ENCODE data around the gene CRLF2.
"Not testable (repeated sequence)": the region's sequence is repeated elsewhere in the genome, so short reads cannot be mapped to it uniquely, and the experiment has no call there.

CRLF2 gene

GRCh38 chrX:1210844-1211243 lies 1.6 kb downstream of the CRLF2 start:
- Histone ChIP-seq H3K36me3 (ENCODE audit: control insufficient read depth, insufficient read depth, low read length, severe bottlenecking) (no peaks in the 10 kb centered on the region), H3K9ac (ENCODE audit: low read length) (no peak overlapping the region), H3K4me3 (ENCODE audit: low read length) (no peak overlapping the region), H3K27me3 (replicated peaks; ENCODE audit: control insufficient read depth, insufficient read depth, low read length) (no peaks in the 10 kb centered on the region), H3K9me3 (ENCODE audit: control insufficient read depth, low read length) (no peaks in the 10 kb centered on the region), H3K4me1 (ENCODE audit: control insufficient read depth, insufficient read depth, low read length) (peaks cover 3% of the 10 kb centered on the region)
- no peak for DNase-seq (ENCODE audit: low read depth)

GRCh38 chrX:1207496-1208025 lies 4.9 kb downstream of the CRLF2 start:
- Histone ChIP-seq H3K9me3 (ENCODE audit: control insufficient read depth, low read length) (no peaks in the 10 kb centered on the region), H3K36me3 (ENCODE audit: control insufficient read depth, insufficient read depth, low read length, severe bottlenecking) (no peaks in the 10 kb centered on the region), H3K27me3 (replicated peaks; ENCODE audit: control insufficient read depth, insufficient read depth, low read length) (no peaks in the 10 kb centered on the region), H3K9ac (ENCODE audit: low read length) (no peak overlapping the region), H3K4me3 (ENCODE audit: low read length) (no peak overlapping the region), H3K4me1 (ENCODE audit: control insufficient read depth, insufficient read depth, low read length) (peaks cover 2% of the 10 kb centered on the region)
- no peak for DNase-seq (ENCODE audit: low read depth)

GRCh38 chrX:1205681-1206611 lies 6.5 kb downstream of the CRLF2 start:
- H3K27me3 ChIP-seq (replicated peaks; ENCODE audit: control insufficient read depth, insufficient read depth, low read length) = no peaks in the 10 kb centered on the region
- H3K4me1 ChIP-seq (ENCODE audit: control insufficient read depth, insufficient read depth, low read length) = no peaks in the 10 kb centered on the region
- peak; percentile 64 for DNase-seq (ENCODE audit: low read depth)
- no peaks in the 10 kb centered on the region for H3K36me3 ChIP-seq (ENCODE audit: control insufficient read depth, insufficient read depth, low read length, severe bottlenecking)
- H3K4me3 ChIP-seq (ENCODE audit: low read length) = peak overlapping the region; percentile 65
- H3K9me3 ChIP-seq (ENCODE audit: control insufficient read depth, low read length) = no peaks in the 10 kb centered on the region
- no peak overlapping the region for H3K9ac ChIP-seq (ENCODE audit: low read length)

GRCh38 chrX:1202251-1202650 lies 10.2 kb downstream of the CRLF2 start:
- Histone ChIP-seq H3K4me1 (ENCODE audit: control insufficient read depth, insufficient read depth, low read length) (no peaks in the 10 kb centered on the region), H3K4me3 (ENCODE audit: low read length) (no peak overlapping the region), H3K9me3 (ENCODE audit: control insufficient read depth, low read length) (no peaks in the 10 kb centered on the region), H3K36me3 (ENCODE audit: control insufficient read depth, insufficient read depth, low read length, severe bottlenecking) (no peaks in the 10 kb centered on the region), H3K9ac (ENCODE audit: low read length) (no peak overlapping the region), H3K27me3 (replicated peaks; ENCODE audit: control insufficient read depth, insufficient read depth, low read length) (no peaks in the 10 kb centered on the region)
- no peak for DNase-seq (ENCODE audit: low read depth)

GRCh38 chrX:1196436-1196835 lies 16.0 kb downstream of the CRLF2 start:
- no peak for DNase-seq (ENCODE audit: low read depth)
- no peaks in the 10 kb centered on the region for H3K27me3 ChIP-seq (replicated peaks; ENCODE audit: control insufficient read depth, insufficient read depth, low read length)
- H3K36me3 ChIP-seq (ENCODE audit: control insufficient read depth, insufficient read depth, low read length, severe bottlenecking) = no peaks in the 10 kb centered on the region
- H3K9me3 ChIP-seq (ENCODE audit: control insufficient read depth, low read length) = no peaks in the 10 kb centered on the region
- H3K4me1 ChIP-seq (ENCODE audit: control insufficient read depth, insufficient read depth, low read length) = no peaks in the 10 kb centered on the region
- no peak overlapping the region for H3K4me3 ChIP-seq (ENCODE audit: low read length)
- H3K9ac ChIP-seq (ENCODE audit: low read length) = no peak overlapping the region

GRCh38 chrX:1192196-1192595 lies 20.3 kb downstream of the CRLF2 start:
- H3K9ac ChIP-seq (ENCODE audit: low read length); H3K4me3 ChIP-seq (ENCODE audit: low read length); H3K27me3 ChIP-seq (replicated peaks; ENCODE audit: control insufficient read depth, insufficient read depth, low read length); H3K36me3 ChIP-seq (ENCODE audit: control insufficient read depth, insufficient read depth, low read length, severe bottlenecking); DNase-seq (ENCODE audit: low read depth); H3K9me3 ChIP-seq (ENCODE audit: control insufficient read depth, low read length); H3K4me1 ChIP-seq (ENCODE audit: control insufficient read depth, insufficient read depth, low read length): not testable (repeated sequence)

- no peak for DNase-seq (ENCODE audit: low read depth)
- no peaks in the 10 kb centered on the region for H3K9me3 ChIP-seq (ENCODE audit: control insufficient read depth, low read length)
- no peak overlapping the region for H3K4me3 ChIP-seq (ENCODE audit: low read length)
- no peaks in the 10 kb centered on the region for H3K4me1 ChIP-seq (ENCODE audit: control insufficient read depth, insufficient read depth, low read length)
- no peaks in the 10 kb centered on the region for H3K27me3 ChIP-seq (replicated peaks; ENCODE audit: control insufficient read depth, insufficient read depth, low read length)
- no peaks in the 10 kb centered on the region for H3K36me3 ChIP-seq (ENCODE audit: control insufficient read depth, insufficient read depth, low read length, severe bottlenecking)
- no peak overlapping the region for H3K9ac ChIP-seq (ENCODE audit: low read length)
Measured at GRCh38 chrX:1190596-1191145, 21.8 kb downstream of the CRLF2 start.

- H3K36me3 ChIP-seq (ENCODE audit: control insufficient read depth, insufficient read depth, low read length, severe bottlenecking) = no peaks in the 10 kb centered on the region
- no peak overlapping the region for H3K4me3 ChIP-seq (ENCODE audit: low read length)
- H3K27me3 ChIP-seq (replicated peaks; ENCODE audit: control insufficient read depth, insufficient read depth, low read length) = no peaks in the 10 kb centered on the region
- H3K4me1 ChIP-seq (ENCODE audit: control insufficient read depth, insufficient read depth, low read length) = no peaks in the 10 kb centered on the region
- DNase-seq (ENCODE audit: low read depth) = no peak
- H3K9me3 ChIP-seq (ENCODE audit: control insufficient read depth, low read length) = no peaks in the 10 kb centered on the region
- no peak overlapping the region for H3K9ac ChIP-seq (ENCODE audit: low read length)
Measured at GRCh38 chrX:1185561-1185960, 26.9 kb downstream of the CRLF2 start.

- peaks cover 5% of the 10 kb centered on the region for H3K4me1 ChIP-seq (ENCODE audit: control insufficient read depth, insufficient read depth, low read length)
- H3K27me3 ChIP-seq (replicated peaks; ENCODE audit: control insufficient read depth, insufficient read depth, low read length) = no peaks in the 10 kb centered on the region
- H3K9ac ChIP-seq (ENCODE audit: low read length) = no peak overlapping the region
- no peaks in the 10 kb centered on the region for H3K36me3 ChIP-seq (ENCODE audit: control insufficient read depth, insufficient read depth, low read length, severe bottlenecking)
- DNase-seq (ENCODE audit: low read depth) = no peak
- no peak overlapping the region for H3K4me3 ChIP-seq (ENCODE audit: low read length)
- no peaks in the 10 kb centered on the region for H3K9me3 ChIP-seq (ENCODE audit: control insufficient read depth, low read length)
Measured at GRCh38 chrX:1182211-1182610, 30.2 kb downstream of the CRLF2 start.

GRCh38 chrX:1181661-1182060 lies 30.8 kb downstream of the CRLF2 start:
- H3K4me3 ChIP-seq (ENCODE audit: low read length); DNase-seq (ENCODE audit: low read depth); H3K36me3 ChIP-seq (ENCODE audit: control insufficient read depth, insufficient read depth, low read length, severe bottlenecking); H3K4me1 ChIP-seq (ENCODE audit: control insufficient read depth, insufficient read depth, low read length); H3K9ac ChIP-seq (ENCODE audit: low read length); H3K27me3 ChIP-seq (replicated peaks; ENCODE audit: control insufficient read depth, insufficient read depth, low read length); H3K9me3 ChIP-seq (ENCODE audit: control insufficient read depth, low read length): not testable (repeated sequence)

GRCh38 chrX:1181170-1181569 lies 31.3 kb downstream of the CRLF2 start:
- H3K9ac ChIP-seq (ENCODE audit: low read length) = no peak overlapping the region
- H3K9me3 ChIP-seq (ENCODE audit: control insufficient read depth, low read length) = no peaks in the 10 kb centered on the region
- H3K27me3 ChIP-seq (replicated peaks; ENCODE audit: control insufficient read depth, insufficient read depth, low read length) = no peaks in the 10 kb centered on the region
- no peaks in the 10 kb centered on the region for H3K36me3 ChIP-seq (ENCODE audit: control insufficient read depth, insufficient read depth, low read length, severe bottlenecking)
- peaks cover 5% of the 10 kb centered on the region for H3K4me1 ChIP-seq (ENCODE audit: control insufficient read depth, insufficient read depth, low read length)
- DNase-seq (ENCODE audit: low read depth) = no peak
- H3K4me3 ChIP-seq (ENCODE audit: low read length) = no peak overlapping the region
